H1 (cell line): ENCODE results near the gene WSCD1. TPM values are rescaled to one million over a fixed set of nuclear protein-coding genes. Genes with fewer than 3 reads are reported as not detected.

ENCODE experiments used
- CTCF ChIA-PET: fragments of 300-600 bp; sonication (Branson Sonifier 250); formaldehyde crosslinking; loops from one replicate; lab custom pipeline; 2021; ENCODE audit not compliant: partially characterized antibody; lab: Charles Lee
- POLR2A ChIA-PET: fragments of 300-600 bp; sonication (Branson Sonifier 250); formaldehyde crosslinking; loops from one replicate; lab custom pipeline; 2021; ENCODE audit warnings: inconsistent platforms; ENCODE audit not compliant: partially characterized antibody; lab: Charles Lee
- DNase-seq, 2 experiments: peaks; one replicate each; pipeline versions ENCODE4 v3.0.0 to v3.0.0-alpha.2; 2010 to 2022; ENCODE audit warnings: low spot score in 2 of 2, low read depth in 1 of 2, mixed read lengths in 1 of 2
- FAIRE-seq: peaks from 2 replicates; lab custom pipeline; 2011; peaks lifted over from hg19 to GRCh38; lab: Jason Lieb, UNC
- H2AFZ ChIP-seq: 2 replicates; pipeline ENCODE4 v1.8.1; 2012; ENCODE audit warnings: low read length, inconsistent platforms
- H2AK5ac ChIP-seq: 2 replicates; pipeline ENCODE4 v1.6.1; 2013; ENCODE audit warnings: low read depth, low read length
- H2BK120ac ChIP-seq: replicated peaks from 2 replicates; pipeline ENCODE3; 2013; ENCODE audit warnings: low read depth, low read length, inconsistent platforms
- H2BK12ac ChIP-seq: 2 replicates; pipeline ENCODE4 v1.6.1; 2013; ENCODE audit warnings: low read depth, low read length
- H2BK15ac ChIP-seq: 2 replicates; pipeline ENCODE4 v1.6.1; 2013; ENCODE audit warnings: low read length
- H2BK20ac ChIP-seq: 2 replicates; pipeline ENCODE4 v1.6.1; 2013; ENCODE audit warnings: low read length
- H2BK5ac ChIP-seq: 2 replicates; pipeline ENCODE4 v1.6.1; 2013; ENCODE audit warnings: low read depth, low read length
- H3K14ac ChIP-seq: 2 replicates; pipeline ENCODE4 v1.6.1; 2013; ENCODE audit warnings: inconsistent platforms; ENCODE audit not compliant: insufficient read length
- H3K18ac ChIP-seq: 2 replicates; pipeline ENCODE4 v1.6.1; 2013; ENCODE audit warnings: low read length; ENCODE audit errors: extremely low read depth
- H3K23ac ChIP-seq: 2 replicates; pipeline ENCODE4 v1.6.1; 2013; ENCODE audit warnings: inconsistent platforms; ENCODE audit not compliant: insufficient read length
- H3K23me2 ChIP-seq: 2 replicates; pipeline ENCODE4 v1.6.1; 2013; ENCODE audit warnings: low read depth, low read length
- H3K27ac ChIP-seq: 2 replicates; pipeline ENCODE4 v1.6.1; 2011; ENCODE audit warnings: low read depth, low read length, inconsistent platforms
- H3K27me3 ChIP-seq, 4 experiments: replicated peaks in 1 of 4; 1 replicate in 1 of 4; 2 replicates in 3 of 4; pipeline versions ENCODE4 v1.6.1 to v1.8.1; 2011 to 2013; ENCODE audit warnings: low read length in 3 of 4, mild to moderate bottlenecking in 3 of 4, inconsistent platforms in 2 of 4, mixed read lengths in 2 of 4, moderate library complexity in 1 of 4; ENCODE audit not compliant: control insufficient read depth in 3 of 4, insufficient read depth in 3 of 4; ENCODE audit errors: extremely low read depth in 1 of 4
- H3K36me3 ChIP-seq, 4 experiments: 2 replicates each; pipeline versions ENCODE4 v1.6.1 to v1.8.1; 2011 to 2013; ENCODE audit warnings: mild to moderate bottlenecking in 4 of 4, low read length in 3 of 4, moderate library complexity in 2 of 4, control low read depth in 1 of 4, inconsistent platforms in 1 of 4; ENCODE audit not compliant: insufficient read depth in 4 of 4, control insufficient read depth in 2 of 4
- H3K4ac ChIP-seq: replicated peaks from 2 replicates; pipeline ENCODE3; 2013; ENCODE audit warnings: low read length, low read depth, mixed read lengths, inconsistent platforms; ENCODE audit not compliant: insufficient read length
- H3K4me1 ChIP-seq, 4 experiments: replicated peaks in 1 of 4; 1 replicate in 1 of 4; 2 replicates in 3 of 4; pipeline versions ENCODE4 v1.6.1 to v1.8.1; 2011 to 2013; ENCODE audit warnings: low read length in 3 of 4, inconsistent platforms in 2 of 4, mixed read lengths in 1 of 4; ENCODE audit not compliant: insufficient read depth in 4 of 4, control insufficient read depth in 3 of 4
- H3K4me2 ChIP-seq, 2 experiments: 2 replicates each; pipeline versions ENCODE4 v1.6.1 to v1.8.1; 2011 to 2013; ENCODE audit warnings: low read depth in 2 of 2, low read length in 2 of 2, control low read depth in 1 of 2, inconsistent platforms in 1 of 2, mild to moderate bottlenecking in 1 of 2; ENCODE audit not compliant: insufficient read depth in 1 of 2
- H3K4me3 ChIP-seq, 4 experiments: fragments of 200-600, 300-600 bp in 1 of 4; sonication (generic), shearing (Covaris generic), sonication (Bioruptor Twin) in 1 of 4; 2 replicates each; pipeline versions ENCODE4 v1.5.1 to v1.8.1; 2011 to 2016; ENCODE audit warnings: low read length in 4 of 4, low read depth in 3 of 4, control low read depth in 2 of 4, inconsistent platforms in 2 of 4, mild to moderate bottlenecking in 2 of 4, mixed read lengths in 1 of 4, moderate library complexity in 1 of 4; ENCODE audit not compliant: insufficient read depth in 2 of 4; ENCODE audit errors: extremely low read depth in 1 of 4
- H3K56ac ChIP-seq: replicated peaks from 2 replicates; pipeline ENCODE3; 2013; ENCODE audit warnings: low read depth, mild to moderate bottlenecking, mixed read lengths, low read length, inconsistent platforms; ENCODE audit not compliant: insufficient read length
- H3K79me1 ChIP-seq: 2 replicates; pipeline ENCODE4 v1.6.1; 2013; ENCODE audit warnings: low read depth, low read length, control low read depth
- H3K79me2 ChIP-seq, 2 experiments: 2 replicates each; pipeline versions ENCODE4 v1.6.1 to v1.8.1; 2012 to 2013; ENCODE audit warnings: low read length in 2 of 2, mild to moderate bottlenecking in 2 of 2, inconsistent platforms in 1 of 2; ENCODE audit not compliant: insufficient read depth in 2 of 2, control insufficient read depth in 1 of 2
- H3K9ac ChIP-seq, 4 experiments: replicated peaks in 1 of 4; 1 replicate in 1 of 4; 2 replicates in 3 of 4; pipeline versions ENCODE4 v1.6.1 to v1.8.1; 2011 to 2013; ENCODE audit warnings: low read depth in 3 of 4, low read length in 3 of 4, control low read depth in 2 of 4, mild to moderate bottlenecking in 2 of 4, moderate library complexity in 2 of 4, inconsistent platforms in 1 of 4; ENCODE audit errors: extremely low read depth in 1 of 4
- H3K9me3 ChIP-seq, 2 experiments: 2 replicates each; pipeline versions ENCODE4 v1.6.1 to v1.8.1; 2012 to 2013; ENCODE audit warnings: mild to moderate bottlenecking in 2 of 2, moderate library complexity in 2 of 2, control low read depth in 1 of 2, inconsistent platforms in 1 of 2, low read depth in 1 of 2, low read length in 1 of 2, mixed read lengths in 1 of 2; ENCODE audit not compliant: insufficient read depth in 2 of 2
- H4K20me1 ChIP-seq, 2 experiments: replicated peaks in 1 of 2; 2 replicates each; pipeline versions ENCODE3 to v1.8.1; 2011 to 2013; ENCODE audit warnings: inconsistent platforms in 2 of 2, low read length in 2 of 2, mild to moderate bottlenecking in 1 of 2; ENCODE audit not compliant: insufficient read depth in 2 of 2, control insufficient read depth in 1 of 2
- H4K5ac ChIP-seq: 2 replicates; pipeline ENCODE4 v1.6.1; 2013; ENCODE audit warnings: low read length, low read depth, mixed read lengths, inconsistent platforms; ENCODE audit not compliant: insufficient read length
- H4K8ac ChIP-seq: 2 replicates; pipeline ENCODE4 v1.8.0; 2013; ENCODE audit warnings: mild to moderate bottlenecking, moderate library complexity, low read length, inconsistent platforms; ENCODE audit not compliant: insufficient read depth; ENCODE audit errors: extremely low read depth
- H4K91ac ChIP-seq: replicated peaks from 2 replicates; pipeline ENCODE3; 2013; ENCODE audit warnings: low read length, mixed read lengths, inconsistent platforms; ENCODE audit not compliant: insufficient read length
- CTCF ChIP-seq, 3 experiments: IDR thresholded peaks; 1 replicate in 2 of 3; 2 replicates in 1 of 3; pipeline versions ENCODE4 v1.5.1 to v1.6.1; 2011; ENCODE audit warnings: low read length in 3 of 3, mild to moderate bottlenecking in 3 of 3, inconsistent platforms in 2 of 3, low read depth in 1 of 3, moderate library complexity in 1 of 3; ENCODE audit not compliant: insufficient read depth in 1 of 3; ENCODE audit errors: control extremely low read depth in 1 of 3
- SP1 ChIP-seq: IDR thresholded peaks from 2 replicates; pipeline ENCODE4 v1.6.1; 2011; ENCODE audit warnings: low read depth, low read length
- USF2 ChIP-seq: IDR thresholded peaks from 2 replicates; pipeline ENCODE4 v1.6.1; 2011; ENCODE audit warnings: low read length, improper control_type of control experiment
- WGBS, 2 experiments: shearing (Covaris generic) in 1 of 2; methylation state at CpG; one replicate each; pipeline versions ENCODE4 v1.1.6 to v1.1.7; 2013 to 2015; ENCODE audit warnings: low lambda C conversion rate in 2 of 2, mixed read lengths in 2 of 2, inconsistent platforms in 1 of 2, low coverage in 1 of 2, missing lambda C conversion rate in 1 of 2; ENCODE audit not compliant: insufficient replicate concordance in 2 of 2, insufficient coverage in 1 of 2, insufficient read length in 1 of 2; ENCODE audit errors: extremely low coverage in 1 of 2, missing lambda C conversion rate in 1 of 2; 5-methylcytosine and 5-hydroxymethylcytosine counted together
- polyA plus RNA-seq, 7 experiments: library from polyadenylated mRNA; depleted of rRNA in 3 of 7; stranded (reverse) in 5 of 7; unstranded in 2 of 7; fragments of >200 nt in 5 of 7; fragments of 200-250 nt in 2 of 7; gene quantifications; 1 replicate in 5 of 7; 2 replicates in 1 of 7; 4 replicates in 1 of 7; pipeline versions ENCODE4 v1.2.1 to v1.2.3, GENCODE V29; 2011 to 2013; ENCODE audit warnings: missing spikeins in 2 of 7, mixed read lengths in 2 of 7
- total RNA-seq: library from RNA; stranded (reverse); fragmentation: NEBNext Ultra II Directional; extraction: Animal tissue kit (Norgen Biotek cat#: 25700); gene quantifications from 2 replicates; pipeline ENCODE4 v1.2.1, GENCODE V29; 2021

The WSCD1 gene
- total and polyA plus RNA-seq, 2 of the 8 experiments (the other 6 are each of a cell fraction or from before 2014, with no cell fraction given): 21.9 to 39.0 TPM

- TF ChIP-seq SP1 (no peak), USF2 (no peak), CTCF (IDR thresholded peaks at IDR 0.05; ENCODE audit: control extremely low read depth in 1 of 3, insufficient read depth in 1 of 3, low read depth in 1 of 3, low read length in 3 of 3) (no peak)
- TF ChIP-seq, all 59 proteins: peak for 0
- H4K5ac ChIP-seq: no peak overlapping the region
- WGBS, 2 experiments: 79% methylated on average over 5 of the region's 6 CpGs; no CpG with 5 or more reads in 1 of the 2 experiments
Observed at GRCh38 chr17:6105649-6106007, 35.4 kb downstream of the WSCD1 start.

More at GRCh38 chr17:6105649-6106007, 35.4 kb downstream of the WSCD1 start:
- no peaks in the 10 kb centered on the region for H3K79me1 ChIP-seq
- no peak for FAIRE-seq
- no peak overlapping the region for H3K9ac ChIP-seq
- no peak for DNase-seq
- CTCF ChIA-PET: interaction anchor here (1.2 kb wide), 1 partner anchor 144 kb away, joined by 3 read pairs; no protein-coding TSS in a partner anchor
- no peak overlapping the region for H3K4ac ChIP-seq
- no peak overlapping the region for H2BK20ac ChIP-seq
- H2AK5ac ChIP-seq: no peak overlapping the region
- H3K4me1 ChIP-seq: peaks cover 2 to 16% (median 12%) of the 10 kb centered on the region in 4 experiments
- H3K9me3 ChIP-seq: no peaks in the 10 kb centered on the region; a peak in 1 of 4 replicates
- H3K36me3 ChIP-seq: peaks cover 0 to 8% (median 2%) of the 10 kb centered on the region in 4 experiments; a peak in 2 of 8 replicates
- H2BK15ac ChIP-seq: no peak overlapping the region
- no peaks in the 10 kb centered on the region for H3K79me2 ChIP-seq
- H3K56ac ChIP-seq: no peak overlapping the region
- no peak overlapping the region for H3K14ac ChIP-seq
- H3K18ac ChIP-seq: no peak overlapping the region
- no peak overlapping the region for H3K4me3 ChIP-seq
- H3K27me3 ChIP-seq: no peaks in the 10 kb centered on the region
- H2AFZ ChIP-seq: no peak overlapping the region
- H3K4me2 ChIP-seq: no peak overlapping the region
- no peaks in the 10 kb centered on the region for H4K20me1 ChIP-seq
- no peak overlapping the region for H2BK120ac ChIP-seq
- H2BK5ac ChIP-seq: no peak overlapping the region
- H3K23ac ChIP-seq: no peak overlapping the region
- no peak overlapping the region for H4K8ac ChIP-seq
- H3K23me2 ChIP-seq: no peaks in the 10 kb centered on the region
- no peak overlapping the region for H3K27ac ChIP-seq
- no peak overlapping the region for H4K91ac ChIP-seq
- POLR2A ChIA-PET: no interaction called here
- H2BK12ac ChIP-seq: no peak overlapping the region
